HEK293T (cell line): ENCODE results near the gene SLC12A8.

Experiments
- ARNT ChIP-seq: fragments of 450-650 bp; IDR thresholded peaks from 2 replicates; pipeline ENCODE4 v1.6.1; 2017; ENCODE audit warnings: mild to moderate bottlenecking
- ELF4 ChIP-seq: fragments of 450-650 bp; IDR thresholded peaks from 2 replicates; pipeline ENCODE4 v1.6.1; 2017; ENCODE audit warnings: antibody characterized with exemption
- FOXA1 ChIP-seq: fragments of 450-650 bp; IDR thresholded peaks from 2 replicates; pipeline ENCODE4 v1.6.1; 2016; ENCODE audit warnings: mild to moderate bottlenecking
- FOXM1 ChIP-seq: fragments of 450-650 bp; IDR thresholded peaks from 2 replicates; pipeline ENCODE4 v1.6.1; 2017; ENCODE audit warnings: mild to moderate bottlenecking, borderline replicate concordance
- SP1 ChIP-seq: fragments of 450-650 bp; IDR thresholded peaks from 2 replicates; pipeline ENCODE4 v1.6.1; 2017
- SUZ12 ChIP-seq: fragments of 450-650 bp; IDR thresholded peaks from 2 replicates; pipeline ENCODE4 v1.6.1; 2016; ENCODE audit warnings: mild to moderate bottlenecking

GRCh38 chr3:125236331-125236903, 23.9 kb upstream of the SLC12A8 start:
- TF ChIP-seq FOXA1 (no peak), SP1 (no peak), ARNT (no peak), FOXM1 (no peak), ELF4 (no peak), SUZ12 (no peak)
